Body of pancreas (tissue), 4 donors: ENCODE results near the gene MYORG. TPM values are rescaled to one million over a fixed set of nuclear protein-coding genes. Genes with fewer than 3 reads are reported as not detected.

Experiments used
- ATAC-seq: fragments of 150-250 bp; one replicate; pipeline ENCODE4 v1.9.1; 2016
- DNase-seq, 4 donors: peaks; one replicate each; pipeline ENCODE4 v3.0.0-alpha.2; 2019
- H3K27ac ChIP-seq, 4 donors: fragments of 200-600 bp; sonication (generic); 1 replicate in 3 of 4; 2 replicates in 1 of 4; pipeline versions ENCODE4 v1.5.1 to v1.6.1; 2016 to 2019; ENCODE audit warnings: mild to moderate bottlenecking in 1 of 4, mixed read lengths in 1 of 4, moderate library complexity in 1 of 4
- H3K27me3 ChIP-seq, 2 donors: fragments of 200-600 bp; sonication (generic); one replicate each; pipeline ENCODE4 v1.6.0; 2016; ENCODE audit warnings: mild to moderate bottlenecking in 1 of 2
- H3K36me3 ChIP-seq, 2 donors: fragments of 200-600 bp; sonication (generic); replicated peaks in 1 of 2; 2 replicates each; pipeline ENCODE4 v1.5.1; 2016; ENCODE audit warnings: low read depth in 2 of 2; ENCODE audit not compliant: insufficient read depth in 1 of 2
- H3K4me1 ChIP-seq: fragments of 200-600 bp; sonication (generic); one replicate; pipeline ENCODE4 v1.6.0; 2016
- H3K4me3 ChIP-seq, 2 donors: fragments of 200-600 bp; sonication (generic); 1 replicate in 1 of 2; 2 replicates in 1 of 2; pipeline ENCODE4 v1.5.1; 2016 to 2019
- H3K9me3 ChIP-seq, 3 donors: fragments of 200-600 bp; sonication (generic); 1 replicate in 2 of 3; 2 replicates in 1 of 3; pipeline ENCODE4 v1.5.1; 2016
- CTCF ChIP-seq, 7 experiments: fragments of 450-650 bp in 4 of 7; fragments of 200-600 bp in 3 of 7; sonication (generic) in 3 of 7; IDR thresholded peaks; one replicate each; pipeline ENCODE4 v1.5.1; 2016 to 2019; ENCODE audit warnings: antibody characterized with exemption in 7 of 7
- POLR2A ChIP-seq, 3 donors: fragments of 450-650 bp; IDR thresholded peaks; one replicate each; pipeline ENCODE4 v1.6.1; 2016; ENCODE audit warnings: antibody characterized with exemption in 3 of 3, mild to moderate bottlenecking in 2 of 3
- WGBS, 2 donors: methylation state at CpG; one replicate each; pipeline ENCODE4 v1.1.5; 2017; 5-methylcytosine and 5-hydroxymethylcytosine counted together
- intact Hi-C: fragments of 100-400 bp; cut with DNase I; formaldehyde crosslinking; loops from one replicate; pipeline ENCODE4 v1.15.1; 2023
- total RNA-seq, 2 donors: library from RNA; depleted of rRNA; stranded (reverse); fragments of >200 nt; gene quantifications; one replicate each; pipeline ENCODE4 v1.1.0, GENCODE V29; 2016

Gene MYORG
- total RNA-seq, 2 donors from 2014 or later: 11.2 to 11.9 TPM

GRCh38 chr9:34399729-34400128, 23.0 kb upstream of the MYORG start:
- Histone ChIP-seq H3K4me3 (no peak overlapping the region), H3K27ac (no peak overlapping the region), H3K36me3 (peaks cover 0 to 4% of the 10 kb centered on the region in 2 donors), H3K27me3 (no peaks in the 10 kb centered on the region), H3K4me1 (no peaks in the 10 kb centered on the region), H3K9me3 (no peaks in the 10 kb centered on the region)
- no peak for ATAC-seq
- intact Hi-C loops: no loop called here
- 80 to 87% methylated on average over 3 to 4 of the region's 4 CpGs for WGBS, 2 donors
- TF ChIP-seq POLR2A (IDR thresholded peaks at IDR 0.05) (no peak), CTCF (IDR thresholded peaks at IDR 0.05) (no peak)
- no peak for DNase-seq

GRCh38 chr9:34398875-34399274, 22.2 kb upstream of the MYORG start:
- H3K4me3 ChIP-seq: no peak overlapping the region
- WGBS, 2 donors: 100% methylated on average over 1 of the region's 1 CpG
- ATAC-seq (no peak), DNase-seq (no peak)
- no peak overlapping the region for H3K27ac ChIP-seq
- no peaks in the 10 kb centered on the region for H3K4me1 ChIP-seq
- intact Hi-C loops: no loop called here
- H3K36me3 ChIP-seq: peaks cover 0 to 4% of the 10 kb centered on the region in 2 donors
- TF ChIP-seq CTCF (IDR thresholded peaks at IDR 0.05) (no peak), POLR2A (IDR thresholded peaks at IDR 0.05) (no peak)
- no peaks in the 10 kb centered on the region for H3K9me3 ChIP-seq
- no peaks in the 10 kb centered on the region for H3K27me3 ChIP-seq

- TF ChIP-seq CTCF (IDR thresholded peaks at IDR 0.05): no peak
- no peak for TF ChIP-seq POLR2A (IDR thresholded peaks at IDR 0.05)
- Histone ChIP-seq H3K27me3 (no peaks in the 10 kb centered on the region), H3K36me3 (no peaks in the 10 kb centered on the region), H3K9me3 (no peaks in the 10 kb centered on the region), H3K4me3 (no peak overlapping the region), H3K27ac (no peak overlapping the region), H3K4me1 (no peaks in the 10 kb centered on the region)
- ATAC-seq (no peak), DNase-seq (no peak)
- intact Hi-C loops: no loop called here
- WGBS, 2 donors: 78 to 84% methylated on average over 7 of the region's 7 CpGs
Measured at GRCh38 chr9:34396276-34397214, 19.8 kb upstream of the MYORG start.

GRCh38 chr9:34392511-34392910, 15.8 kb upstream of the MYORG start:
- H3K36me3 ChIP-seq: no peaks in the 10 kb centered on the region
- 24 to 25% methylated on average over 1 of the region's 1 CpG for WGBS, 2 donors
- no peak for ATAC-seq
- no peaks in the 10 kb centered on the region for H3K27me3 ChIP-seq
- no peak overlapping the region for H3K4me3 ChIP-seq
- no peak for TF ChIP-seq CTCF (IDR thresholded peaks at IDR 0.05)
- TF ChIP-seq POLR2A (IDR thresholded peaks at IDR 0.05): no peak
- no peaks in the 10 kb centered on the region for H3K9me3 ChIP-seq
- intact Hi-C loops: no loop called here
- H3K27ac ChIP-seq: no peak overlapping the region
- DNase-seq: no peak
- no peaks in the 10 kb centered on the region for H3K4me1 ChIP-seq

- Histone ChIP-seq H3K4me1 (no peaks in the 10 kb centered on the region), H3K27ac (no peak overlapping the region), H3K9me3 (no peaks in the 10 kb centered on the region), H3K36me3 (no peaks in the 10 kb centered on the region), H3K27me3 (no peaks in the 10 kb centered on the region), H3K4me3 (no peak overlapping the region)
- intact Hi-C loops: no loop called here
- ATAC-seq (no peak), DNase-seq (no peak)
- no peak for TF ChIP-seq POLR2A (IDR thresholded peaks at IDR 0.05)
- no peak for TF ChIP-seq CTCF (IDR thresholded peaks at IDR 0.05)
- 82 to 86% methylated on average over 4 of the region's 4 CpGs for WGBS, 2 donors
Measured at GRCh38 chr9:34387239-34387638, 10.5 kb upstream of the MYORG start.
